Ovary (tissue), 3 donors: Measurements from ENCODE around the gene APOA4.

Experiments
- CTCF ChIP-seq, 3 donors: fragments of 450-650 bp in 2 of 3; fragments of 200-600 bp in 1 of 3; IDR thresholded peaks; one replicate each; pipeline versions ENCODE4 v1.5.1 to v1.8.0; 2016 to 2022; ENCODE audit warnings: antibody characterized with exemption in 3 of 3, mild to moderate bottlenecking in 1 of 3
- EP300 ChIP-seq: sonication (generic); formaldehyde crosslinking; IDR thresholded peaks from one replicate; pipeline ENCODE4 v1.6.1; 2017; ENCODE audit warnings: antibody characterized with exemption
- POLR2A ChIP-seq: fragments of 450-650 bp; IDR thresholded peaks from one replicate; pipeline ENCODE4 v1.6.1; 2017; ENCODE audit warnings: antibody characterized with exemption, mild to moderate bottlenecking, moderate library complexity
- donor health status: DM: no; HTN: no; CAD: no.

- TF ChIP-seq POLR2A (no peak), CTCF (IDR thresholded peaks at IDR 0.05) (no peak), EP300 (no peak)
Observed at GRCh38 chr11:116827461-116827860, 4.4 kb upstream of the APOA4 start.
